Body of pancreas (tissue), 4 donors: ENCODE results near the gene LRRC45.

Source experiments
- POLR2A ChIP-seq, 3 donors: fragments of 450-650 bp; IDR thresholded peaks; one replicate each; pipeline ENCODE4 v1.6.1; 2016; ENCODE audit warnings: antibody characterized with exemption in 3 of 3, mild to moderate bottlenecking in 2 of 3
- TF ChIP-seq, protein P1 (sequence below), 7 experiments: fragments of 450-650 bp in 4 of 7; fragments of 200-600 bp in 3 of 7; sonication (generic) in 3 of 7; IDR thresholded peaks; one replicate each; pipeline ENCODE4 v1.5.1; 2016 to 2019; ENCODE audit warnings: antibody characterized with exemption in 7 of 7

DNA sequence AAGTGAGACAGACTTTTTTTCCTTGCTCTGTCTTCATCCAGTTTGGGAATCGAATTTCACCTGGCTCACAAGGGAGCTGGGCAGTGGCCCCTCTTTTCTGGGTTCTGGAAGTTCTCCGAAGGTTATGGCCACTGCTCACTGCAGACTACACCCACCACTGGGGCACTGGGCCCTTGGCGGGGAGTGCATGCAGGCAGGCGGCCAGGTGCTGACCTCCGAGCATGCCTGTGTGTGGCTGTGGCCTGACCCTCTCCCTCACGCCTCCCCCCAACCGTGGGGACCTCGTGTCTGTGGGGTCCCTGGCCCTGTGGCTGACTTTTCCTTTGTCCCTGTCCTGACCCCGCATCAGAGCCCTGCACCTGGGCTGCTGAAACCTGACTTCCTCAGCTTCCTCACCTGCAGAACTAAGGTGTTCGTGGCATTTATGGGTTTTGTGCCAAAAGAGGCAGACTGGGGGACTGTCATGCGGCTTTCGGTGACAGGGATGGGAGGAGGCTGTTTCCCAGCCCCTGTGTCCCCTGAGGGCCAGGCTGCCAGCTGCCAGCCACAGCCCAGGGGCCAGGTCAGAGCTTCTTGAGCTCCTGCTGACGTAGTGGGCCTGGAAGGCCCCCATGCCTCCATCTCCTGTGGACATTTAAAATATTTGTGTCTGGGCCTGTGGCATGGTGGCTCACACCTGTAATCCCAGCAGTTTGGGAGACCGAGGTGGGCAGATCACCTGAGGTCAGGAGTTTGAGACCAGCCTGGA, 24.2 kb upstream of the LRRC45 start:
- TF ChIP-seq, protein P1, sequence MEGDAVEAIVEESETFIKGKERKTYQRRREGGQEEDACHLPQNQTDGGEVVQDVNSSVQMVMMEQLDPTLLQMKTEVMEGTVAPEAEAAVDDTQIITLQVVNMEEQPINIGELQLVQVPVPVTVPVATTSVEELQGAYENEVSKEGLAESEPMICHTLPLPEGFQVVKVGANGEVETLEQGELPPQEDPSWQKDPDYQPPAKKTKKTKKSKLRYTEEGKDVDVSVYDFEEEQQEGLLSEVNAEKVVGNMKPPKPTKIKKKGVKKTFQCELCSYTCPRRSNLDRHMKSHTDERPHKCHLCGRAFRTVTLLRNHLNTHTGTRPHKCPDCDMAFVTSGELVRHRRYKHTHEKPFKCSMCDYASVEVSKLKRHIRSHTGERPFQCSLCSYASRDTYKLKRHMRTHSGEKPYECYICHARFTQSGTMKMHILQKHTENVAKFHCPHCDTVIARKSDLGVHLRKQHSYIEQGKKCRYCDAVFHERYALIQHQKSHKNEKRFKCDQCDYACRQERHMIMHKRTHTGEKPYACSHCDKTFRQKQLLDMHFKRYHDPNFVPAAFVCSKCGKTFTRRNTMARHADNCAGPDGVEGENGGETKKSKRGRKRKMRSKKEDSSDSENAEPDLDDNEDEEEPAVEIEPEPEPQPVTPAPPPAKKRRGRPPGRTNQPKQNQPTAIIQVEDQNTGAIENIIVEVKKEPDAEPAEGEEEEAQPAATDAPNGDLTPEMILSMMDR (IDR thresholded peaks at IDR 0.05): no peak
- TF ChIP-seq POLR2A (IDR thresholded peaks at IDR 0.05): no peak
